Colonic mucosa (tissue), 4 donors: ENCODE results near the gene DPF3. TPM values are rescaled to one million over a fixed set of nuclear protein-coding genes. Genes with fewer than 3 reads are reported as not detected.

Experiments
- DNase-seq: peaks from one replicate; pipeline ENCODE4 v3.0.0-alpha.2; 2020
- H3K27ac ChIP-seq: fragments of 200-600 bp; one replicate; pipeline ENCODE4 v1.8.0; 2021
- H3K27me3 ChIP-seq: fragments of 200-600 bp; one replicate; pipeline ENCODE4 v1.8.0; 2021
- H3K36me3 ChIP-seq: fragments of 200-600 bp; one replicate; pipeline ENCODE4 v1.8.0; 2021
- H3K4me1 ChIP-seq: fragments of 200-600 bp; one replicate; pipeline ENCODE4 v1.8.0; 2021; ENCODE audit warnings: mild to moderate bottlenecking
- H3K4me3 ChIP-seq: fragments of 200-600 bp; one replicate; pipeline ENCODE4 v1.8.0; 2021
- H3K9ac ChIP-seq, 2 donors: one replicate each; pipeline ENCODE4 v1.7.0; 2013; ENCODE audit warnings: control low read depth in 2 of 2, low read depth in 2 of 2, low read length in 2 of 2
- H3K9me3 ChIP-seq: fragments of 200-600 bp; one replicate; pipeline ENCODE4 v1.8.0; 2021
- intact Hi-C: fragments of 100-400 bp; cut with DNase I; formaldehyde crosslinking; loops from one replicate; pipeline ENCODE4 v1.14.1; 2022
- total RNA-seq, 2 donors: library from RNA; stranded (reverse); fragmentation: NEBNext Ultra II Directional in 1 of 2; extraction: Animal tissue kit (Norgen Biotek cat#: 25700) in 1 of 2; gene quantifications; one replicate each; pipeline ENCODE4 v1.2.1, GENCODE V29; 2021
- TF ChIP-seq, protein P1 (sequence below): fragments of 200-600 bp; IDR thresholded peaks from one replicate; pipeline ENCODE4 v1.8.0; 2022; ENCODE audit warnings: antibody characterized with exemption, mild to moderate bottlenecking
- donor health status: healthy.
- donor health status: DM: no; HTN: no; CAD: no.
- donor health status: DM: no; HTN: no; CAD: no.

DPF3 gene
- total RNA-seq, 2 donors from 2014 or later = 6.7 to 14.0 TPM

DNA sequence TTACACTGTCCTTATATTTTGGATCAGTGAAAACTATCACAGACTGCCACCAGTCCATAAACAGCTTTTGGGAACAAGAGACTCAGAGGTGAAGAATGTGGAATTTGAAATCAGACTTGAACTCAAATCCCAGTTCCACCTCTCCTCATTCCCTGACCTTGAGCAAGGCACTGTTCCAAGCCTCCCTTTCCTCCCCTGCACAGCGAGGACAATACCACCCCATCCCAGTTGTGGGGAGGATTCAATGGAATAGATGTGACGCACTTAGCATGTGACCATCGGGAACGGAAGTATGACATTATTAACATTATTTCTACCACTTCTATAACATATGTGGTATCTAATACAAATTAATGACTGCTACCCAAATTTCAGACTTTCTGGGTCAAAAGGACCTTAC is 63.5 kb downstream of the DPF3 start:
- DNase-seq = no peak

GRCh38 chr14:72828604-72829003 is 65.3 kb downstream of the DPF3 start:
- intact Hi-C loops = no loop called here
- Histone ChIP-seq H3K27me3 (no peaks in the 10 kb centered on the region), H3K9ac (peak overlapping the region in 1 of 2 donors; percentile 29), H3K4me3 (no peak overlapping the region), H3K4me1 (peaks cover 6% of the 10 kb centered on the region), H3K9me3 (no peaks in the 10 kb centered on the region), H3K27ac (peak overlapping the region; percentile 57), H3K36me3 (no peaks in the 10 kb centered on the region)
- TF ChIP-seq, protein P1, sequence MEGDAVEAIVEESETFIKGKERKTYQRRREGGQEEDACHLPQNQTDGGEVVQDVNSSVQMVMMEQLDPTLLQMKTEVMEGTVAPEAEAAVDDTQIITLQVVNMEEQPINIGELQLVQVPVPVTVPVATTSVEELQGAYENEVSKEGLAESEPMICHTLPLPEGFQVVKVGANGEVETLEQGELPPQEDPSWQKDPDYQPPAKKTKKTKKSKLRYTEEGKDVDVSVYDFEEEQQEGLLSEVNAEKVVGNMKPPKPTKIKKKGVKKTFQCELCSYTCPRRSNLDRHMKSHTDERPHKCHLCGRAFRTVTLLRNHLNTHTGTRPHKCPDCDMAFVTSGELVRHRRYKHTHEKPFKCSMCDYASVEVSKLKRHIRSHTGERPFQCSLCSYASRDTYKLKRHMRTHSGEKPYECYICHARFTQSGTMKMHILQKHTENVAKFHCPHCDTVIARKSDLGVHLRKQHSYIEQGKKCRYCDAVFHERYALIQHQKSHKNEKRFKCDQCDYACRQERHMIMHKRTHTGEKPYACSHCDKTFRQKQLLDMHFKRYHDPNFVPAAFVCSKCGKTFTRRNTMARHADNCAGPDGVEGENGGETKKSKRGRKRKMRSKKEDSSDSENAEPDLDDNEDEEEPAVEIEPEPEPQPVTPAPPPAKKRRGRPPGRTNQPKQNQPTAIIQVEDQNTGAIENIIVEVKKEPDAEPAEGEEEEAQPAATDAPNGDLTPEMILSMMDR = no peak
- peak; percentile 81 for DNase-seq

More for the DNA sequence above, 63.5 kb downstream of the DPF3 start:
- Histone ChIP-seq H3K27me3 (no peaks in the 10 kb centered on the region), H3K4me3 (no peak overlapping the region), H3K4me1 (peaks cover 6% of the 10 kb centered on the region), H3K9me3 (no peaks in the 10 kb centered on the region), H3K9ac (peak overlapping the region in 1 of 2 donors; percentile 13), H3K27ac (peak overlapping the region; percentile 67), H3K36me3 (no peaks in the 10 kb centered on the region)
- TF ChIP-seq, protein P1 = no peak
- intact Hi-C loops = no loop called here

GRCh38 chr14:72826039-72826438 is 67.9 kb downstream of the DPF3 start:
- Histone ChIP-seq H3K9me3 (no peaks in the 10 kb centered on the region), H3K27me3 (no peaks in the 10 kb centered on the region), H3K9ac (no peak overlapping the region), H3K4me1 (no peaks in the 10 kb centered on the region), H3K27ac (no peak overlapping the region), H3K4me3 (no peak overlapping the region), H3K36me3 (no peaks in the 10 kb centered on the region)
- DNase-seq = no peak
- intact Hi-C loops = no loop called here
- TF ChIP-seq, protein P1 = no peak

DNA sequence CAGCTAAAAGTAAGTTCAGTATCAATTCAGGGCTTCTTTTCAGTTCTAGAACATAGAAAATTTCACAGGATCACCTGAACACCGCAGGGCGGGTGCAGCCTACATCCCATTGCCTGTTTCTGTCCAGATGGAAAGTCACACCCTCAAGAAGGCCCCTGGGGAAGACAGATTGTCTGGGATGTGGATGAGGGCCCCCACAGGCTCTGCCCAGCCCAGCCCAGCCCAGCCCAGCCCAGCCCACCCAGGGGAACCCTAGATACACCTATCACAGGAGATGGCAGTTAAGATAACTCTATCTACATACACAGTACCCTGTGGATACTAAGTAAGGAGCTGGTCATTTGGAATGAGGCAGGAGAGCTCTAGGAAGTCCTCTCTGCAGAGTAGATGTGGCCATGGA is 68.4 kb downstream of the DPF3 start:
- no peaks in the 10 kb centered on the region for H3K4me1 ChIP-seq
- no peaks in the 10 kb centered on the region for H3K27me3 ChIP-seq
- no peak overlapping the region for H3K4me3 ChIP-seq
- no peak for DNase-seq
- TF ChIP-seq, protein P1 = no peak
- H3K36me3 ChIP-seq = no peaks in the 10 kb centered on the region
- no peaks in the 10 kb centered on the region for H3K9me3 ChIP-seq
- intact Hi-C loops = no loop called here
- H3K9ac ChIP-seq = no peak overlapping the region
- no peak overlapping the region for H3K27ac ChIP-seq

DNA sequence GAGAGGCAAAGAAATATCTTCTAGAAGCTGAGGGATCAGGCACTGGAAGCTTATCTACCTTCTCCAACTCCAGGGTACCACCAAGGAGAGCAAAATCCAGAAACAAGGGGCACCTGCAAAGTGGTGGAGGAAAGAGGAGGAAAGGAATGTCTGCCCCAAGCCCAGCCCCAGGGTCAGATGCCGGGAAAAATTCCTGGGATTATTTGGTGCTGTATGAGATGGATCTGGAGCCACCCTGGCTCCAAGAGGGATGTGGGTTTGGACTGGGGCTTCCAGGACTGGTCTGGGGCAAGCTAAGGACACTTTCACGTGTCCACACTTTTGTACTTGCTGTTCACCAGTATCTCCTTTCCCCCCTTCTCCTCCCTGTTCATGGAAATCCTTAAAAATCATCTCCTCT is 69.8 kb downstream of the DPF3 start:
- Histone ChIP-seq H3K27me3 (no peaks in the 10 kb centered on the region), H3K27ac (no peak overlapping the region), H3K9ac (no peak overlapping the region), H3K4me1 (no peaks in the 10 kb centered on the region), H3K36me3 (no peaks in the 10 kb centered on the region), H3K4me3 (no peak overlapping the region), H3K9me3 (no peaks in the 10 kb centered on the region)
- TF ChIP-seq, protein P1 = no peak
- intact Hi-C loops = no loop called here
- DNase-seq = no peak
